NCI-H2196 treated with DMSO at 0.1 percent for 48 hours (cell line): ENCODE measurements around the gene MCRS1.
"Not testable (repeated sequence)": the region's sequence is repeated elsewhere in the genome, so short reads cannot be mapped to it uniquely, and the experiment has no call there.

ENCODE experiments used
- DNase-seq: peaks from one replicate; lab custom pipeline; 2025; ENCODE audit not compliant: unreplicated experiment; lab: John Stamatoyannopoulos, UW

The MCRS1 gene

DNA sequence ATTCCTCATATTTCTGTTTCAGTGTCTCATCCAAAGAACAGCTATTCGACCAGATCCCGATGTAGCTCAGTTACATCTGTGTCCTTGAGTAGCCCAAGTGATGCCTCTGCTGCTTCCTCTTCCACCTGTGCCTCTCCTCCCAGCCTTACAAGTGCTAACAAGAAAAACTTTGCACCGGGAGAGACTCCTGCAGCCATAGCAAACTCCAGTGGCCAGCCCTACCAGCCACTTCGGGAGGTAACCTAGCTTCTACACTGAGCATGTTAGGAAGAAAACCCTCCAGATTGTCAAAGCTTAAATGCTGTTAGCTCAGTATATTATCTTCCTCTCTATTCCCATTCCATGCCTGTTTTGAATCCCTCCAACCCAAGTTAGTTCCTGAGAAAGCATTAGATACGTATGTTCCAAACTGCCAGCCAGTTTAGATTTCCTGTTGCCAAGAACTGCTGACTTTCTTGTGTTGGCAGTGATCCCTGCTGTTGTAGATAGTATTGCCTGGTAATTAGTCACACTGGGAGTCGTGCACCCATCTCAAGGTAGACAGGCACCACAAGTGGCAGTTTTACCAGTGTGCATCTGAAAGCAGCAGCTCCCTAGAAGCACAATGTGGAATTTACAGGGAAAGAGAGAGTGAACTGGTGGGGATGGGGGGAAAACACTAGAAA is 43.1 kb downstream of the MCRS1 start:
- DNase-seq: no peak

DNA sequence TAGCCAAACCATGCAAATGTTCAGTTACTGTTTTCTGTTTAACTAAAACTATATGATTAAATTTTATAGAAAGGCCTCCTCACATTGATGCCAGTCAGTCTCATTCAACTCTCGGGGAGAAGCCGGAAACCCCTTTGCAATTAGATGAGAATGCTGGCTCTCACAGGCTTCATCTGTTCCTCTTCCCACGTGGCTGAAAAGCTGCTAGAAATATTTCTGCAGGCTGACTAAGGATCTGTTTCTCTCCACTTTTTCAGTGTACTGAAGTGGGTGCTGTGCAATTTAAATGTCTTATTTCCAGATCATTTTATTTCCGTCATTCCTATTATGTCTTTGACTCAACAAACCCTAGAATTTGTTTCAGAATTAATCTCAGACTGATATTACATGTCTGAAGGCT is 46.6 kb downstream of the MCRS1 start:
- no peak for DNase-seq

DNA sequence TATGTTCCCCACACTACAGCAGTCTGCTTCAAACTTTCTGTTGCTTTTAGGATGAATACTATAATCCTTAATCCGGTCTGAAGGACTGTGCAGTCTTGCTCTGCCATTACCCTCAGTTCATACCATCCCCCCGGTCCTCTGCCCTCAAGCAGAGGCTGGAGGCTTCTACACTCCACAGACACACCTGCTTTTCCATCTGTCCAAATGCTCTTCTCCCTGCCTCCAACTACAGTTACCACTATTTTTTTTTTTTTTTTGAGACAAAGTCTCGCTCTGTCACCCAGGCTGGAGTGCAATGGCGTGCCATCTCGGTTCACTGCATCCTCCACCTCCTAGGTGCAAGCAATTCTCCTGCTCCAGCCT is 48.4 kb downstream of the MCRS1 start:
- no peak for DNase-seq

DNA sequence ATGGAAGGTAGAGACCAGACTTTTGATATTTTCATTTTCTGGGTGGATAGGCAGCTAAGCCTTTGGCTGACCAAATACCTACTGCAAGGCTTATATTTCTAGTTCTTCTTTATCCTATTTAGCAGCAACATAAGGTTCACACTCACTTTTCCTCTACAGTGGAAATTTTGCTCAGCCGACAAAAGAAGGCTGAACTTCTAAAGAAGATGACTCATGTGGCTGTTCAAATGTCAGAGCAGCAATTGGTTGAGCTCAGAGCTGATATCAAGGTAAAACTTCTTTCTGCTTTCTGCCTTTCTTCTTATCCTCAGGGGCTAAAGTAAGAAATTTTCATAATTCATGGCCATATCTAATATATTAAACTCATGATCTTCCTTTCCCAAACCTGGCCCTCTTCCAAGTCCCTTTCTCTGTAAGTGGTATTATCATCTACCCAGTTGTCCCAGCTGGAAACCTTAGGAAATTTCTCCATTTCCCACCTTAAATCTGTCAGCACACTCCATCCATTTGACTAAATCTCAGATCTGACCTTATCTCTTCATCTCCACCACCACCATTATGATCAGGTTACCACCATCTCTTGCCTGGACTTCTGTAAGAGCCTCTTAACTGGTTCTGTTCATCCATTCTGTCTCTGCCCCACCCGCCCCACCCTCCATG is 48.9 kb downstream of the MCRS1 start:
- no peak for DNase-seq

DNA sequence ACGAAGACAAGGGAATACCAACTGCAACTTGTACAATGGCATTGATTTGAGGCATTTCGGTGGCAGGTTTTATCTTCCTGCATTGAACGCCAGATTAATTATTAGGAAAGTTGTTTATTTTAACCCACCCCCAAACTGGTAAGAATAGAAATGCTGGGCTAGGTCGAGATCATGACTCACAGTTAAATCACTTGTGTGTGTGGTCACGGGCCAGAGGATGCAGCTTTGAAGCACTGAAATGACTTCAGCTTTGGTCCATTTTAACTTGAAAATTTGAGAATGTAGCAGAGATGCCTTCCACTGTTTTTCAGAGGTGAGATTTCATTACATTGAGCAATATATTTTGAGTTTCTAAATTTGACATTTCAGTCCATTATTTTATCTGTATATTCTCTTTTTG is 52.7 kb downstream of the MCRS1 start:
- no peak for DNase-seq

DNA sequence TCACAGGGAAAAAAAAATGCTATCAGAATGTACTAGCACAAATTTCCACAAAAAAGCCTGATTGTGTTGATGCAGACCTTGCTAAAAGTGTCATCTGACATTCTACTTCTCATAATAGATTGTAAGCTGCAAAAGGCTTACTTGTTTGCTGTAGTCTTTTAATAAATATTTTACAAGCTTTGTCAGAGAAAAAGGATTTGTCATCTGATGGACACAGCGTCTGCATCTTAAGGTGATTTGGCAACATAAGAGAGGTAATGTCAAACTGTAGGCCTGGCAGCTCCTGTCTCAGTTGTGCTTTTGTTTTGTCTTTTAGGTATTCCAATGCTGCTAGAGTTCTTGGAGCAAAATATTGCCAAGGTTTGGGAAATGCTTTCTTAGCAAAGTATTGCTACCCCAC is 55.4 kb downstream of the MCRS1 start:
- no peak for DNase-seq

DNA sequence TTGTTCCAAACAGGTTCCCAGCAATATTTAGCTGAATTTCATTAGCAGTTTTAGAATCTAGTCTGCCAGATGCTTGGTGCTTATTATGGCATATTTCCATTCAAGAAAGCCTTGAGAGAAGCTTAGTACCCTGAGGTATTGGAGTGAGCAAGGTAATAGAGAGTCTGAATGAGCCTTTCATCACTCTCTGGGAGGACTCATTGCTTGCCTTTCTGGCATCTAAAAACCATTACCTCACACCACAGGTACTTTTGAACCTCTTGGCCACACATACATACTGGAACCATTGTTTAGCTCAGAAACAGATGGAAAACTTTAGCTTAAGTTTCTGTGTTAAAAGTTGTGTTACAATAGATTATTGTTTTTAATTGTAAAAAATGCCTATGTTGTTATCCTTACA is 56.5 kb downstream of the MCRS1 start:
- no peak for DNase-seq

DNA sequence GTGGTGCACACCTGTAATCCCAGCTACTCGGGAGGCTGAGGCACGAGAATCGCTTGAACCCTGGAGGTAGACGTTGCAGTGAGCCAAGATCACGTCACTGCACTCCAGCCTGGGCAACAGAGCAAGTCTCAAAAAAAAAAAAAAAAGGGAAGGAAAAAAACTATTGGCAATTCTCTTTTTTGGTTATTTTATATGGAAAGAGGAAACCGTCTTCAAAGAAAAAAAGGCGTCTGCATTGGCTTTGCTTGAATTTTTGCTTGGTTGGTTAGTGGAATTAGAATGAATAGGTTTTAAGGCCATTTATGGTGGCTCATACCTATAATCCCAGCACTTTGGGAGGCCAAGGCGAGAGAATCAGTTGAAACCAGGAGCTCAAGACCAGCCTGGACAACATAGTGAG is 58.3 kb downstream of the MCRS1 start:
- DNase-seq: not testable (repeated sequence)
